HEK293T (cell line): ENCODE data around the gene BOD1.

Experiments
- ARNT ChIP-seq: fragments of 450-650 bp; IDR thresholded peaks from 2 replicates; pipeline ENCODE4 v1.6.1; 2017; ENCODE audit warnings: mild to moderate bottlenecking
- BHLHE40 ChIP-seq: fragments of 450-650 bp; IDR thresholded peaks from 2 replicates; pipeline ENCODE4 v1.6.1; 2016; ENCODE audit warnings: mild to moderate bottlenecking, moderate library complexity, borderline replicate concordance
- CTBP1 ChIP-seq: fragments of 450-650 bp; IDR thresholded peaks from 2 replicates; pipeline ENCODE4 v1.6.1; 2016; ENCODE audit warnings: borderline replicate concordance
- ELF4 ChIP-seq: fragments of 450-650 bp; IDR thresholded peaks from 2 replicates; pipeline ENCODE4 v1.6.1; 2017; ENCODE audit warnings: antibody characterized with exemption
- FOXA1 ChIP-seq: fragments of 450-650 bp; IDR thresholded peaks from 2 replicates; pipeline ENCODE4 v1.6.1; 2016; ENCODE audit warnings: mild to moderate bottlenecking
- FOXK2 ChIP-seq: fragments of 450-650 bp; IDR thresholded peaks from 2 replicates; pipeline ENCODE4 v1.6.1; 2016; ENCODE audit warnings: mild to moderate bottlenecking
- FOXM1 ChIP-seq: fragments of 450-650 bp; IDR thresholded peaks from 2 replicates; pipeline ENCODE4 v1.6.1; 2017; ENCODE audit warnings: mild to moderate bottlenecking, borderline replicate concordance
- LEF1 ChIP-seq: fragments of 450-650 bp; IDR thresholded peaks from 2 replicates; pipeline ENCODE4 v1.6.1; 2017; ENCODE audit warnings: mild to moderate bottlenecking, borderline replicate concordance
- NFRKB ChIP-seq: fragments of 450-650 bp; IDR thresholded peaks from 2 replicates; pipeline ENCODE4 v1.6.1; 2016; ENCODE audit warnings: mild to moderate bottlenecking, moderate library complexity
- PKNOX1 ChIP-seq: fragments of 450-650 bp; IDR thresholded peaks from 2 replicates; pipeline ENCODE4 v1.6.1; 2016
- SP1 ChIP-seq: fragments of 450-650 bp; IDR thresholded peaks from 2 replicates; pipeline ENCODE4 v1.6.1; 2017
- SUZ12 ChIP-seq: fragments of 450-650 bp; IDR thresholded peaks from 2 replicates; pipeline ENCODE4 v1.6.1; 2016; ENCODE audit warnings: mild to moderate bottlenecking
- TARDBP ChIP-seq: fragments of 450-650 bp; IDR thresholded peaks from 2 replicates; pipeline ENCODE4 v1.6.1; 2016
- ZNF384 ChIP-seq: fragments of 450-650 bp; IDR thresholded peaks from 2 replicates; pipeline ENCODE4 v1.6.1; 2016

GRCh38 chr5:173578947-173579615, 37.4 kb downstream of the BOD1 start:
- TF ChIP-seq SUZ12 = no peak
- TF ChIP-seq NFRKB = no peak
- TF ChIP-seq LEF1 = no peak
- no peak for TF ChIP-seq BHLHE40
- no peak for TF ChIP-seq PKNOX1
- TF ChIP-seq FOXM1 = no peak
- TF ChIP-seq FOXK2 = no peak
- TF ChIP-seq FOXA1 = no peak
- TF ChIP-seq SP1 = no peak
- no peak for TF ChIP-seq ZNF384
- no peak for TF ChIP-seq CTBP1
- no peak for TF ChIP-seq ARNT
- no peak for TF ChIP-seq TARDBP
- no peak for TF ChIP-seq ELF4
